SK-N-MC (cell line): ENCODE measurements around the gene ALS2.

Experiments
- DNase-seq: peaks from one replicate; pipeline ENCODE4 v3.0.0-alpha.2; 2011; ENCODE audit warnings: low read depth, low spot score
- H3K27ac ChIP-seq: fragments of 200-600 bp; sonication (generic); 2 replicates; pipeline ENCODE4 v1.5.1; 2016; ENCODE audit warnings: mixed run types
- H3K36me3 ChIP-seq: fragments of 200-600 bp; sonication (generic); 2 replicates; pipeline ENCODE4 v1.6.1; 2017; ENCODE audit warnings: antibody characterized with exemption, low read length, mixed read lengths; ENCODE audit not compliant: insufficient read depth
- H3K4me3 ChIP-seq: fragments of 200-600 bp; sonication (generic); 2 replicates; pipeline ENCODE4 v1.5.1; 2016
- H3K9ac ChIP-seq: fragments of 200-600 bp; sonication (generic); 2 replicates; pipeline ENCODE4 v1.8.0; 2017; ENCODE audit warnings: mixed run types, mixed read lengths; ENCODE audit not compliant: insufficient read length
- H3K9me3 ChIP-seq: fragments of 200-600 bp; sonication (generic); 2 replicates; pipeline ENCODE4 v1.6.1; 2017; ENCODE audit warnings: low read depth, mild to moderate bottlenecking, antibody characterized with exemption, low read length, moderate library complexity, mixed read lengths
- EZH2 ChIP-seq: fragments of 200-600 bp; sonication (generic); IDR thresholded peaks from one replicate; pipeline ENCODE4 v1.6.1; 2017; ENCODE audit warnings: antibody characterized with exemption
- FOXP2 ChIP-seq: optimal IDR thresholded peaks from 2 replicates; pipeline ENCODE3; 2011; ENCODE audit warnings: mild to moderate bottlenecking, moderate library complexity; ENCODE audit not compliant: insufficient read depth; ENCODE audit errors: extremely low read length, control extremely low read depth
- POLR2AphosphoS5 ChIP-seq: IDR thresholded peaks from 2 replicates; pipeline ENCODE4 v1.6.1; 2012; ENCODE audit warnings: mild to moderate bottlenecking, low read depth, low read length, borderline replicate concordance

The ALS2 gene

GRCh38 chr2:201664334-201664733, 116.4 kb downstream of the ALS2 start:
- Histone ChIP-seq H3K27ac (no peak overlapping the region), H3K4me3 (no peak overlapping the region), H3K36me3 (no peaks in the 10 kb centered on the region), H3K9me3 (no peaks in the 10 kb centered on the region), H3K9ac (no peak overlapping the region)
- no peak for DNase-seq
- TF ChIP-seq EZH2 (no peak), FOXP2 (no peak), POLR2AphosphoS5 (no peak)

- H3K9me3 ChIP-seq = no peaks in the 10 kb centered on the region
- no peak overlapping the region for H3K9ac ChIP-seq
- H3K4me3 ChIP-seq = no peak overlapping the region
- H3K36me3 ChIP-seq = no peaks in the 10 kb centered on the region
- TF ChIP-seq FOXP2 = no peak
- no peak for TF ChIP-seq EZH2
- no peak for TF ChIP-seq POLR2AphosphoS5
- no peak overlapping the region for H3K27ac ChIP-seq
- no peak for DNase-seq
These were observed 119.4 kb downstream of the ALS2 start for GRCh38 chr2:201661366-201661765.

GRCh38 chr2:201660293-201660895, 120.3 kb downstream of the ALS2 start:
- Histone ChIP-seq H3K27ac (no peak overlapping the region), H3K9ac (no peak overlapping the region), H3K4me3 (no peak overlapping the region), H3K9me3 (no peaks in the 10 kb centered on the region), H3K36me3 (no peaks in the 10 kb centered on the region)
- TF ChIP-seq POLR2AphosphoS5 (no peak), FOXP2 (no peak), EZH2 (no peak)
- DNase-seq = no peak

- H3K36me3 ChIP-seq = no peaks in the 10 kb centered on the region
- no peaks in the 10 kb centered on the region for H3K9me3 ChIP-seq
- TF ChIP-seq EZH2 = no peak
- TF ChIP-seq POLR2AphosphoS5 = no peak
- no peak for TF ChIP-seq FOXP2
- DNase-seq = no peak
- no peak overlapping the region for H3K27ac ChIP-seq
- no peak overlapping the region for H3K9ac ChIP-seq
- H3K4me3 ChIP-seq = no peak overlapping the region
These were observed 124.0 kb downstream of the ALS2 start for GRCh38 chr2:201656740-201657139.

GRCh38 chr2:201656102-201656501, 124.6 kb downstream of the ALS2 start:
- Histone ChIP-seq H3K9me3 (no peaks in the 10 kb centered on the region), H3K9ac (no peak overlapping the region), H3K4me3 (no peak overlapping the region), H3K27ac (no peak overlapping the region), H3K36me3 (no peaks in the 10 kb centered on the region)
- DNase-seq = no peak
- no peak for TF ChIP-seq FOXP2
- no peak for TF ChIP-seq EZH2
- no peak for TF ChIP-seq POLR2AphosphoS5

GRCh38 chr2:201654616-201655384, 125.9 kb downstream of the ALS2 start:
- Histone ChIP-seq H3K36me3 (no peaks in the 10 kb centered on the region), H3K9me3 (no peaks in the 10 kb centered on the region), H3K9ac (no peak overlapping the region), H3K4me3 (no peak overlapping the region), H3K27ac (peak overlapping the region; percentile 32)
- TF ChIP-seq POLR2AphosphoS5 (no peak), FOXP2 (no peak), EZH2 (no peak)
- DNase-seq = no peak

- Histone ChIP-seq H3K9ac (peak overlapping the region; percentile 51), H3K9me3 (no peaks in the 10 kb centered on the region), H3K4me3 (peak overlapping the region; percentile 55), H3K36me3 (no peaks in the 10 kb centered on the region), H3K27ac (peak overlapping the region; percentile 96)
- TF ChIP-seq FOXP2 = no peak
- no peak for TF ChIP-seq POLR2AphosphoS5
- no peak for TF ChIP-seq EZH2
- DNase-seq = no peak
These were observed 127.5 kb downstream of the ALS2 start for GRCh38 chr2:201653221-201653620.
